HG02840 (cell line): Measurements from ENCODE around the gene LUM.
"Not testable (repeated sequence)": the region's sequence is repeated elsewhere in the genome, so short reads cannot be mapped to it uniquely, and the experiment has no call there.

Experiments used
- ATAC-seq: cut with Tn5 transposase; IDR thresholded peaks from one replicate; pipeline ENCODE4 v1.9.1; 2021; ENCODE audit warnings: mild to moderate bottlenecking, moderate library complexity, moderate number of reproducible peaks; ENCODE audit not compliant: unreplicated experiment, low FRiP score

LUM gene

DNA sequence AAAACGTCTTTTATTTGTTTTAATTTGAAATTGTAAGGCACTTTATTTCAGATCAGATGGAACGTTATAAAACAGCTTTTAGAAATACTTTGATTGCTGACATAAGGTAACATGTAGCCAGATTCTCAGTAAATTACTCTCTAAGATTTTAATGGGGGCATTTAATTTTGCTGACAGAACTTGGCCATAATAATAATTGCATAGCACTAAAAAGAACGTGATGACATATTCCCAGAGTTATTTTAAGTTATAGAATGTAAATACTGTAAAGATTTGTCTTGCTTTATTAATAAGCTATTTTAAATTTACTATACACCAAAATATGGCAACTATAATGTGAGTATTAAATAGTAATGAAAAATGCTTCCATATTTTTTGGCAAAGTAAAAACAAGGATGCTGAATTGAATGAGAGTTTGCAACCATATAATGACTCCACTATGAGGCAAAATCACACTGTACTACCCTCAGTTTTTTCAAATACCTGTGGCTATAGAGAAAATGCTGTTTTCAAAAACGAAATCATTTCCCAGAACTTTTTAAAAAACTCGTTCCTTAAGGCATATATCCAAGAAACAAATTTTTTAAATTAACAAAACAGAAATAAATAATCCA lies 876 bp downstream of the LUM start:
- no peak for ATAC-seq

DNA sequence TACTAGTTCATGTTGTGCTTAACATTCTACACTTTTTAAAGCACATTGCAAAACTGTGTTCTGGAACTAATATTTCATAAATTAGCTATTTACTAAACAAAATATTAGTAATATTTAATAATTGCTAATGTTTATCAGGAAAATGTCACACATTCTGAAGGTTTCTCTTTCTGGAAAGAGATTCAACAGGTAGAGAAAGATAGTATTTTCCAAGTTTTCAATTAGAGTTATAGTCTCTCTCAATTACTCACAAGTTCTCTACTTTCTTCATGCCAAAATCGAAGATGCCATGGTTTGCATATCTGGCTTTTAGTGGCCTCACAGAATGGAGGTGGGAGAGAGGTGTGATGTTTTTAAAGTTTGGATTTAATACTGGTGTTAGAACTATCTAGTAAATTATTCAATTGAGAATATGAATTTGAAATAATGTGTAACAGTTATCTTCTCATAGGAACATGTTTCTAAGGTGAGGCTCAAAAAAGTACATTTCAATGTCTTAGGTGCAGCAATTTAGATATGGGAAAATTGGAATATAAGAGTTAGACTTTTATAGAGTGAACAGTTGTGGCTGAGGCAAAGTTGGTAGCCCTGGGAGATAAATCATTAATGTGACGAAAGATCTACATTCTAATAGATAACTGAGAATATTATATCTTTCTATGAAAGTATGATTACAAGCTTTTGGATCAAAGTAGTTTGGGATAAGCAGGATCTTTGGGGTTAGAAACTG lies 1.5 kb downstream of the LUM start:
- ATAC-seq, result no peak

DNA sequence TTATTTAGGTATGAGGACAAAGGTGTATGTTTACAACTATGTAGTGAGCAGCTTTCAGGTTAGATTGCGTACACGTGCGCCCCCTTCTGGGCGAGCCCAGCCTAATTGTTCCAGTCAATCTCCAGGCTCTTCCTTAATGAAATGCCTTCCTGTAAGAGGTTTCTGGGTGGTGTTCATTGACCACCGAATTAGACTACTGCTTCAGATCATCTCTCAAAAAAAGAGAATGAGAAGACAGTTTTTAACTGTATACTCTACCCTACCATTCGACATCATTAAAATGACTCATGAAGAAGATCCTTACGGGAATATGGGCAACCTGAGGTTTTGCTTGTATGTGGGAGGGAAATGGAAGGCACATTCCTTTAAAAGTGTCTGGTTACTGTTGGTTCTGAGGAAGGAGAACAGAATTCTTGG lies 2.1 kb downstream of the LUM start:
- ATAC-seq, result peak; percentile 75

DNA sequence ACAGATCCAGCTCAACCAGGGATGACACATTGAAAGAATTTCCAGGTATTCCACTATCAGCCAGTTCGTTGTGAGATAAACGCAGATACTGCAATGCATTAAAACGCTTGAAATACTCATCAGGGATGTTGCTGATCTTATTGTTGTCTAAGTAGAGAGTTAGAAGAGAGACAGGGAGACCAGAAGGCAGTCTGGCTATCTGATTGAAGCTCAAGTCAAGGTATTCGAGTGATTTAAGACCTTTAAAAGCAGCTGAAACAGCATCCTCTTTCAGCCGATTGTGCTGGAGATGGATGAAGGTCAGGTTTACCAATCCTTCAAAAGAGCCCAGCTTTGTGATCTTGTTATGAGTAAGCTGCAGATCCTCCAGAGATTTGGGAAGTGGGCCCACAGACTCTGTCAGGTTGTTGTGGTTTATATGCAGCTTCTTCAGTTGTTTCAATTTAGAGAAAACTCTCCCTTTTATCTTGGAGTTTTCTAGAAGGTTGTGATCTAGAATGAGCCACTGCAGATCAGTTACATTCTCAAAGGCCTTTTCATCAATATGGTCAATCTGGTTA lies 3.0 kb downstream of the LUM start:
- no peak for ATAC-seq

DNA sequence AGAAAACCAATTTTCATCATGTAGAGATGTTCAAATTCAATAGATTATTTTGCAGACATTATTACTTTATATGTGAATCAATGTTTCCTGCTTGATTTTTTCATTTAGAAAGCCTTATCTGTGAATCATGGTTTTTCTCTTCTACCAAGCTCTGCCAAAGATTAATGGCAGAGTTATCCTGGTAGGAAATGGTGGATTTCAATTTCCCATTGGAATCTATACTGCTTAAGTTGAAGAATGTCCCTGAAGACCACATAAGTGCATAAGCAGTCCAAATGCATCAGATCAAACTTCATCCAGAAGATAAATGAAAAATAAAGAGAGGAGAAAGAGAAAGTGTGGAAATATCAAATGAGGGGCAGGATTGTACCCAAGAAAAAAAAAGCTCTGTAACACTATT lies 5.0 kb downstream of the LUM start:
- no peak for ATAC-seq

DNA sequence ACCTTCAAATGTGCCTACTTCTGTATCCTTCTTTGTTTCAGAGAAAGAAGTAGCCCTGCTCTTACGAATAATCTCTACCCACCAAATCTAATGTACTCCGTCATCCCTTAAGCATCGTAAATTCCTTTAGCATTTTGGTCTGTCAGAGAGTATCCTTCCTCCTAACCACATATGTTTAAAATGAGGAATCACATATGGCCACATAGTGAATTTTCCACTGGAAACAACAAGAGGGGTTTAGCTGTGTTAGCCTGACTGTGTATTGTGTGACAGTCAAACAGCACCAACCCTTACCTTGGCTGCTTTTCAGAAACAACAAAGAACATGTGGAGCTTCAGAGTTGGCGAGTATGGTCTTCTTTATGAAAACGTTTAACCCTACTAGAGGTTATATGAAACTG lies 5.5 kb downstream of the LUM start:
- ATAC-seq, result no peak

DNA sequence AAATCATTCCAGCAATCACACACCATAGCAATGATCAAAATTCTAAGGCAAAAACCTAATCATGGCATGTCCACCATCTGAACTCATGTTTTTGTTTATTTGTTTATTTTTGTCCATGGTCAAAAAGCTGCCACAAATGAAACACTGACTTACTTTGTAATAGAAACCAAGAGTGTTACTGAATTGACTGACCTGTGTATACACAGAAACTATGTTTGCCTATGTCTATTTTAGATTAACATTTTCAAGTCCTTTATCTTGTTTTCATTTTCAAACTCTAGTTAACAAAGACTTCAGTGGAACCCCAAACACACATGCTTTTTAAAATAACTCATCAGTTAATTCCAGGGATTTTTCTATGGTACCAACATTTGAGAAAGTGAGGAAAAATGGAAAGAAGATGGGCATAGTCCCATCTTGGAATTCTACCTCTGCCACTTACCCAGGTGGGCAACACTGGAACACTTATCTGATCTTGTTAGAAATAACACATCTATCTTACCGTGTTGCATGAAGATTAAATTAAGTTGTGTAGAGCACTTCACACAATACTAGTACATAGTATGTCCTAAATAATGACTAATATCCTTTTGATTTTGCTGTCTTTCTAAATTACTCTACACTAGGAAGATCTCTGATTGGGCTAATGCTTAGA lies 6.4 kb downstream of the LUM start:
- no peak for ATAC-seq

DNA sequence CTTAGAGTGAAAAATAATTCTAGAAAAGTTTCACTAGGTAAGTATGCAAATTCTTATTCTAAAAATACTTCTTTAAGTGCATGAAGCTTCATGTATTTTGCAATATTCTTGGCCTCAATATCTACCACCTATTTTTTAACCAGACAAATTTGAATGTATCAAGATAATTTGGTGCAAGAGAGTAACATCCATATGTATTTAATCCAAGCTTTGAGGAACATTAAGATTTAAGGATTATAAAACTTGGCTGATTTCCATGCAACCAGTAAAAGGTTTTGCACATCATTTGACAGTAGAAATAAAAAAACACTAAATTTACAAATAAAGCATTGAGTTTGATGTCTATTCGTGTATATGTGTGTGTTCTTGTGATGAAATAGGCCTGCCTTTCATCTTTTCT lies 7.7 kb downstream of the LUM start:
- no peak for ATAC-seq

DNA sequence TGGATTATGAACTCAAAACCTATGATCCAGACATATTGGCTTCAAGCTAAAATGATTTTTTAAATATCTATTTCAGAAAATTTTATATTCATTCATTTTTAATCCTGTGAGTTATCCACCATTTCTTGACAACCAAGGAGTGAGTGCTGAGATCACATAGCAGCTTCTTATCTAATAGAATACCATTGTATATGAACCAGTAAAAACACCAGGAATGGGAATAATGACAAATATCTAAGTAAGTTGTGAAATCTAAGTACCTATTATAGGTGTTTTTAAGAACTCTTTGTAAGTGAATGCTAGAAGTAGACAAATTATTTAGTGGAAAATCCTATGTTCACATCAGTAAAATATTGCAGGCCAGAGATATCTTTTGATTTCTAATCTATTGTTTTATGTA lies 8.2 kb downstream of the LUM start:
- no peak for ATAC-seq

DNA sequence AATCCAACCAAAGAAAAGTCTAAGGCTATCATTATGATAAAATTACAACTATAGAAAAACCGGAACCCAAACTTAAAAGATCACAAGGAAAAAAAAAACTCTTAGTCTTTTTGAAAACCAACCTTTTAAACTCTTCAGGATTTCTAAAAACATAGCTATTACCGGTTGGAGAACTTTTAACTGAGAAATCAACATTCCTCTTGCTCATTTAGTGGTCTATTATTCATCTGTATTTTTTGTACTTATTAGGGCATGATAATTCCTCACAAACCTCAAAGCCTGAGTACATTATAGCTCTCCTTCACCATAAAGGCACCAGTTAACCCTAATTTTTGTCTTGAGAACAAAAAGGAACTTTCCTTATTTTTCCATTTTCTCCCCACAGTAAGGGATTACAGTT lies 10.4 kb downstream of the LUM start:
- ATAC-seq, result no peak

DNA sequence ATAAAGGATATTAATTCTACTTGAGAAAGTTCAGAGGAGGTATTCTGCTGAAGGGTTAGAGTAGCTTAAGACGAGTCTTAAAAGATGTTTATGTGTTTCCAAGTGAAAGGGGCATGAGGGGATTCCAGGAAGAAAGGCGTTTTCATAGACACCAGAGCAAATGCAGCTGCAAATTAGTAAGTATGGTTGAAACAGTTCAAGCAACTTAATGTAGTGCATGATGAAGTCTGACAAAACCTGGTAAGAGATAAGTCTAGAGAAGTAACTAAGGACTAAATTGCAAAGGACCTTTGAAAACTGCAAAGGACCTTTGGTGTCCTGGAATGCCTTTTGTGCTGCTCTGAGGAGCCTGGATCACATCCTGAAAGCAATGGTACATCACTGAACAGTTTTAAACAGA lies 11.5 kb downstream of the LUM start:
- no peak for ATAC-seq

DNA sequence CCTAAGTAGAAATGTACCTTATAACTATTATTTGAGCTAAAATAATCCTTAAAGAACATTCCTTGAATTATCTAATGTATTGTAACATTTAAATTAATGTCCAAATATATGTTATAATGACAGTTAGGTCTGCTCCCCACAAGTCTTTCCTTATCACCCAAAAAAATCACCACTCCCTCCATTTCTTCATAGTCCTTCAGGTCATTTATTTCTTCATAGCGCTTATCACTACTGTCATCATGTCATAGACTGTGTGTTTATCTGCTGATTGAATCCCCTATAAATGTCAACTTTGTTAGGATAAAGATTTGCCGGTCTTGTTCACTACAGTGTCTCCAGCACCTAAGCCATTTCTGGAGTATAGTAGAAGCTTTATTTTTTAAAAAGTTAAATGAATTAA lies 12.0 kb downstream of the LUM start:
- ATAC-seq, result no peak

DNA sequence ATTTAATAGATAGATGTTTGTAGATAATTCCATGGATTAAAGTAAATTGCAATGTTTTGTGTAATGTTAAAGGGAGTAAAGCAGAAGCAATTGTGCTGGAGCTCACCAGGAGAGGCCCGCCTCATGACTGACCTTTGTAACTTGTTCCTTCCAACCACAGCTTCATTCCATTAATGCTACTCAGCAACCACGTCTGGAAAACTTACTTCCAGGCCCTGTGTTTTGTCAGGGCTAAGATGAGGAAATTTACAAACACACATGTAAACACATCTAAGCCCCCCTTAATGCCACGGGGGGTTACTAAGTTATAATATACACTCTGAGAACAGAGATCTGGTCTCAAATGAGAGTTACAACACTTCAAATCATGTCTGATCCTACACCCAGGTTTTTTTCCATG lies 12.4 kb downstream of the LUM start:
- no peak for ATAC-seq

DNA sequence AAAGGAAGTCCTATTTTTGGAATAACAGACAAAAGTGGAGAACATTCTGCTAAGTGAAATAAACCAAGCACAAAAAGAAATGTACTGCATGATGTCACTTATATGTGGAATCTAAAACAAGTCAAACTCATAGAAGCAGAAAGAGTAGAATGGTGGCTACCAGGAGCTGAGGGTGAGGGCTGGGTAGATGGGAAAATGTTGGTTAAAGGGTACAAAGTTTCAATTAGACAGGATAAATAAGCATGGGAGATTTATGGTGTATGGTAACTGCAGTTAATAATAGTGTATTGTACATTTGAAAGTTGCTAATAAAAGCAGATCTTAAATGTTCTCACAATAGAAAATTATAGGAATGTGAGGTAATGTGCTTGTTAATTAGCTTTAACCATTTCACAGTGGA lies 12.8 kb downstream of the LUM start:
- ATAC-seq, result no peak

DNA sequence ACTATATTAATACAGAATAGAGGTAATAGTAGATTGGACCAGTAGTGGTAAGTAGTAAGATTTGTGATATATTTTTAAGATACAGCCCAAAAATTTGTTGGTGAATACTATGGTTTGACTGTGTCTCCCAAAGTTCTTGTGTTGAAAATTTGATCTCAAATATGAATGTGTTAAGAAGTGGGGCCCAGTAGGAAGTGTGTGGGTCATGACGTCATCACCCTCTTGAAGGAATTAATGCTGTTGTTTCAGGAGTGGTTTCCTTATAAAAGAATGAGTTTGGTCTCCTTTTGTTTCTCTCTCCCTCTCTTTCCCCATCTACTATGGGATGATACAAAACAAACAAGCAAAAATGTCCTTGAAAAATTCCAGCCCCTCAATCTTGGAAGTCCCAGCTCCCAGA lies 16.3 kb downstream of the LUM start:
- ATAC-seq, result no peak

DNA sequence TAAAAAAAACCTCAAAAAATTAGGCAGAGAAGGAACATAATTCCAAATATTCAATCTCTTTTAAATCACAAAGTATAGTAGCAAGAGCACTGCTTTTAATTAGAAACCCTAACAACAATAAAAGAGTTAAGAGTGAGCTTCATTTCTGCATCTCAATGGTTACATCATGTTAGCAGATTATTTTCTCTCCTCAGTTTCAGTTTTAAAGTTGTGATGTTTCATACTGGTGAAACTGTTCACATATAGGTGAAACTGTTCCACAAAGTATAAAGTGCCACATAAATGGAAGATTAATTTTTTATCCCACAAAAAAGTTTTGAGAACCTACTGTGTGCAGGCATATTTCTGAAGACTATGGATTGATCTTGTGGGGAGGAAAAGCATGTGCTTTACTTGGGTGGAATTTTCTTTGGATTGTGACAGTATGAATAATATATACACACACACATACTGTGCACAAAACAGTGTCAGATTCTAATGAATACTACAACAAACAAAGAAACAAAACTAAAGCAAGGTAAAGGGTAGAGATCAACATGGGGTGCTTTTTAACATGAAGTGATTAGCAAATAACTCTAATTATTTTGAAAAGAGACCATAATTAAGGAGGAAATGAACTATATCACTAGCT lies 17.1 kb downstream of the LUM start:
- ATAC-seq, result no peak

DNA sequence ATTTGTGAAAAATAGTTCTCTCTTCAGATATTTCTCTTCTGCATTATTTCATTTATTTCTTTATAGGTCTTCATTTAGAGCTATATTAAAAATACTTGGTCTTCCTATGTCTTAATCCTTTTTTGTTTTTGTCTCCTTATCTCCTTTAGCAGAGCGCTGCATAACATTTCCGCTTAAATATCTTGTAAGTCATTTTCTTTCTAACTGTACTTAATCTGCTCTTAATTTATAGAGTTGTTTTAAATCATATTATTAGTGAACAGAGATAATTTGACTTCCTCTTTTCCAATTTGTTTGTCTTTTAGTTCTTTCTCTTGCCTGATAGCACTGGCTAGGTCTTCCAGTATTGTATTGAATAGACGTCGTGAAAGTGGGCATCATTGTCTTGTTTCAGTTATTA lies 18.0 kb downstream of the LUM start:
- no peak for ATAC-seq

DNA sequence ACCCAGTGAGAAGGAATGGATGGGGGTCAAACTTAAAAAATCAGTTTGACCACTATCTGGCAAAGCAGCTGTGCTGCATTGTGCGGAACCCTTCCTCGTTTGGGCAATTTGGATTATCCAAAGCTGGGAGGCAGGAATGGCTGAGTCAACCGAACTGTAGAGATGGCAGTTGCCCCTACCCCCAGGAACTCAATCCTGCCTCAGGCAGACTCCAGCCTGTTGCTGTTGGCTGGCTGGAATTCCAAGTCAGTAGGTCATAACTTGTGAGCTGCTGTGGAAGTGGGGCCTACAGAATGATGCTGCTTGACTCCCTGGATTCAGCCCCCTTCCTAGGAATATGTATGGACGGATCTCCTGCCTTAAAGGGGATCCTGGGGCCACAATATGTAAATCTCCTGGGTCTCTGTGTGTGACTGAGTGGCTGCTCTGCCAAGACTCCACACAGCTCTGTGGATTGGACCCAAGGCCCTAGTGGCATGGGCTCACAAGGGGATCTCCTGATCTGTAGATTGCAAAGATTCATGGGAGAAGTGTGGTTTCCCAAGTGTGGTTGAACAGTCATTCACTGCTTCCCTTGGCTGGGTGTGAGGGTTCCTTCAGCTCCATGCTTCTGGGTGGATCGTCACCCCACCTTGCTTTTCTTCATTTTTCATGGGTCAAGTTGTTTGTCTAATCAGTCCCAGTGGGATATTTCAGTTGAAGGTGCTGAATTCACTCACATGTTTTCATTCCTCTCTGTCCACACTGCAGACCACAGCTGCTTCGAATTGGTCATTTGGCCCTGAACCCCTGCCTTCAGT lies 19.2 kb downstream of the LUM start:
- no peak for ATAC-seq

DNA sequence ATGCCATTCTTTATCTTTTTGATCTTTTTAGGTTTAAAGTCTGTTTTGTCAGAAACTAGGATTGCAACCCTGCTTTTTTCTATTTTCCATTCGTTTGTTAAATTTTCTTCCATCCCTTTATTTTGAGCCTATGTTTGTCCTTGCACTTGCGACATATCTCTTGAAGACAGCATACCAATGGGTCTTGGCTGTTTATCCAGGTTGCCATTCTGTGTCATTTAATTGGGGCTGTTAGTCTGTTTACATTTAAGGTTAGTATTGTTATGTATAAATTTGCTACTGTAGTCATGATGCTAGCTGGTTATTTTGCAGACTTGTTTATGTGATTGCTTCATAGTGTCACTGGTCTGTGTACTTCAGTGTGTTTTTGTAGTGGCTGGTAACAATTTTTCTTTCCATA lies 21.3 kb downstream of the LUM start:
- ATAC-seq, result not testable (repeated sequence)

DNA sequence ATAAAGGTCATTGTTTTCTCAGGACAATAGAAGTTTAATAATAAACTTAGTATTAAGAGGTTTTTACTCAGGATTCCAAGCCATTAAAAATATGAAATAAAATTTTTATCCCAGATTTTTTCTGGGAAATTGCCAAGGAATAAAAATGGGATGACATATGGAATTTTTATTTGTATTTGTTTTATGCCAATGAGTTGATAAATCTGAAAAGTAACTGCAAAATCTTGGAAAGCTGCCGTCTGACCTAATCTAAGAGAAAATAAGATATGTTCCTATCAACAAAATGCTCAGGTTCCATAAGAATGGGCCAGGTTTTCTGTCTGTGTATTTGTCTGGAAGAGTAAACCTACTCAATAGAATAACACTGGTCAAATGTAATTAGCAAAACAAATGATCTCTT lies 31.3 kb downstream of the LUM start:
- ATAC-seq, result no peak
